Stimulated activated CD4-positive, alpha-beta T cell treated with anti-CD3 and anti-CD28 coated beads, Interleukin-2, amount 100 ng/mL, for 24 hours (primary cell): ENCODE results near the gene LIN52.

Experiments used
- DNase-seq, 2 donors: peaks; one replicate each; pipeline ENCODE4 v3.0.0-alpha.2; 2020

LIN52 gene

GRCh38 chr14:74195623-74196022, 110.9 kb downstream of the LIN52 start:
- DNase-seq, result no peak

- no peak for DNase-seq
Measured at GRCh38 chr14:74198441-74199234, 113.9 kb downstream of the LIN52 start.

- DNase-seq, result no peak
Measured at GRCh38 chr14:74202113-74202512, 117.4 kb downstream of the LIN52 start.

- no peak for DNase-seq
Measured at GRCh38 chr14:74203639-74204038, 118.9 kb downstream of the LIN52 start.

GRCh38 chr14:74204491-74204890, 119.7 kb downstream of the LIN52 start:
- no peak for DNase-seq

- DNase-seq, result no peak
Measured at GRCh38 chr14:74205882-74206281, 121.1 kb downstream of the LIN52 start.

- no peak for DNase-seq
Measured at GRCh38 chr14:74207943-74208342, 123.2 kb downstream of the LIN52 start.

GRCh38 chr14:74208642-74209041, 123.9 kb downstream of the LIN52 start:
- DNase-seq, result no peak

GRCh38 chr14:74211945-74212580, 127.3 kb downstream of the LIN52 start:
- no peak for DNase-seq

GRCh38 chr14:74213907-74214803, 129.4 kb downstream of the LIN52 start:
- DNase-seq, result no peak

GRCh38 chr14:74216671-74217070, 131.9 kb downstream of the LIN52 start:
- DNase-seq, result no peak

GRCh38 chr14:74217672-74218448, 133.1 kb downstream of the LIN52 start:
- DNase-seq, result peak; percentile 82 to 89

GRCh38 chr14:74218462-74218861, 133.7 kb downstream of the LIN52 start:
- DNase-seq, result no peak

- DNase-seq, result no peak
Measured at GRCh38 chr14:74219277-74220205, 134.8 kb downstream of the LIN52 start.

- no peak for DNase-seq
Measured at GRCh38 chr14:74220991-74221390, 136.2 kb downstream of the LIN52 start.

- no peak for DNase-seq
Measured at GRCh38 chr14:74221741-74222140, 137.0 kb downstream of the LIN52 start.

- DNase-seq, result no peak
Measured at GRCh38 chr14:74223016-74223415, 138.3 kb downstream of the LIN52 start.

- DNase-seq, result no peak
Measured at GRCh38 chr14:74231784-74232183, 147.0 kb downstream of the LIN52 start.

- DNase-seq, result no peak
Measured at GRCh38 chr14:74235017-74235416, 150.3 kb downstream of the LIN52 start.

- no peak for DNase-seq
Measured at GRCh38 chr14:74237441-74237840, 152.7 kb downstream of the LIN52 start.
